ENCODE results near the gene TSHZ2.

The TSHZ2 gene

GRCh38 chr20:53092772-53093300, 120.7 kb downstream of the TSHZ2 start:
- H3K4me3 ChIP-seq (replicated peaks; ENCODE audit: low read depth, low read length) = no peak overlapping the region
- no peak for DNase-seq (ENCODE audit: extremely low read depth, low read depth)
- no peak for TF ChIP-seq CTCF (IDR thresholded peaks at IDR 0.05; ENCODE audit: low read depth, low read length, missing control alignments)

GRCh38 chr20:53097371-53097770, 125.2 kb downstream of the TSHZ2 start:
- no peak for DNase-seq (ENCODE audit: extremely low read depth, low read depth)
- no peak for TF ChIP-seq CTCF (IDR thresholded peaks at IDR 0.05; ENCODE audit: low read depth, low read length, missing control alignments)

GRCh38 chr20:53097791-53098190, 125.6 kb downstream of the TSHZ2 start:
- no peak overlapping the region for H3K4me3 ChIP-seq (replicated peaks; ENCODE audit: low read depth, low read length)
- no peak for DNase-seq (ENCODE audit: extremely low read depth, low read depth)
- TF ChIP-seq CTCF (IDR thresholded peaks at IDR 0.05; ENCODE audit: low read depth, low read length, missing control alignments) = no peak

More at GRCh38 chr20:53097371-53097770, 125.2 kb downstream of the TSHZ2 start:
- no peak overlapping the region for H3K4me3 ChIP-seq (replicated peaks; ENCODE audit: low read depth, low read length)

- no peak overlapping the region for H3K4me3 ChIP-seq (replicated peaks; ENCODE audit: low read depth, low read length)
- no peak for TF ChIP-seq CTCF (IDR thresholded peaks at IDR 0.05; ENCODE audit: low read depth, low read length, missing control alignments)
- no peak for DNase-seq (ENCODE audit: extremely low read depth, low read depth)
Observed at GRCh38 chr20:53098621-53099020, 126.5 kb downstream of the TSHZ2 start.

DNA sequence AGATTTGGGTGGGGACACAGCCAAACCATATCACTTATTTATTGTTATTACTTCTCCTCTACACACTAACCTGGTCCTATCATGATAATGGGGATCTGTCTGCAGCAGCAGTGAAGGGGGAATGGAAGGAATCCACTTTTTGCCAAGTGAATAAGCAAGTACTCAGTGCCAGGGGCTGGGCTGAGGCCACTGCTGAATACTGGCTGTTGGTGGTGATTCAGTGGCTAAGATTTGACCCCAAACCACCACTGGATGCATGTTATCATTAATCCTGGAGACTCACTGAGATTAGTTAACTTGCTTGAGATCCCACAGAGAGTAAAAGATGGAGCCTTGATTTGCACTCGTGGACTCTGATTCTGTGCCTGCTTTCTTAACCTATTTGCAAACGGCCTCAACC, 127.7 kb downstream of the TSHZ2 start:
- DNase-seq (ENCODE audit: extremely low read depth, low read depth) = no peak
- no peak for TF ChIP-seq CTCF (IDR thresholded peaks at IDR 0.05; ENCODE audit: low read depth, low read length, missing control alignments)
- no peak overlapping the region for H3K4me3 ChIP-seq (replicated peaks; ENCODE audit: low read depth, low read length)

DNA sequence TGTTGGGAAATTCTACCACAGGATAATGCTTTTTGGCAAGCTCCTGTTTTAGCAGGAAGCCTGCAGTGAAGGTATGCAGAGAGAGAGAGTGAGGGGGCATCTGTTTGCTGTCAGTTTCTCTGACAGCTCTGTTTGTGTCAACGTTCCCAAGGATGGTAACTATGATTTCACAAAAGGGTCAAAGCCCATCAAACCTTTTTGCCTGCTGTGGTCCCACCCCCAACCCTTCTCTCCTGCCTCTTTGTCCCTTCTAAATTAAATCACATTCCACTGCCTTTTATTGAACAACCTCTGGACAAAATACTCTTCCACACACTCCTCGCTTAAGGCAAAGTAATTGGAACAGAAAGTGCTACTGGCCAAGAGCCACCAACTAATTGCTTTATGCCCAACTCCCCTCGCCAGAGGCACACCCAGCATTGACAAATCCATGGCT, 128.3 kb downstream of the TSHZ2 start:
- no peak for DNase-seq (ENCODE audit: extremely low read depth, low read depth)
- H3K4me3 ChIP-seq (replicated peaks; ENCODE audit: low read depth, low read length) = no peak overlapping the region
- TF ChIP-seq CTCF (IDR thresholded peaks at IDR 0.05; ENCODE audit: low read depth, low read length, missing control alignments) = no peak
